HG03520 (cell line): ENCODE results near the gene LRMDA.

Experiments used
- ATAC-seq: cut with Tn5 transposase; IDR thresholded peaks from one replicate; pipeline ENCODE4 v1.9.1; 2021; ENCODE audit warnings: mild to moderate bottlenecking, moderate library complexity; ENCODE audit not compliant: unreplicated experiment

Gene LRMDA

DNA sequence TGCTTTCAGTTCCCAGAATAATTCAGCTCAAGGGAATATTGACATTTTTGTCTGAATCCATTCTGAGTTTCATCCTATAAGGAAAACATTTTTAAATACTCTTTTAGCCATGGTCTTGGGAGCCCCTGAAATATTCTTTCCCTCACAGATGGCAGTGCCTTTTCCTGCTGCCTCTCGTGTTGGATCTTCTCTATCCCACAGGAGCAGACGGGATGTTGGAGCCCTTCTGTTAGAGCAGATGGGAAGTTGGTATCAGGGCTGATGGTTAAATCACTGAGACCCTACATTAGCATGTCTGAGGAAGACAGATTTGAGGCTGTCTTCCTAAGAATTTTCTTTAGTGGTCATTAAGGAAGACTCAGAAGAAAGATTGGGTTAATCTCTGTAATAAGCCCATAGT is 737.8 kb downstream of the LRMDA start:
- no peak for ATAC-seq

DNA sequence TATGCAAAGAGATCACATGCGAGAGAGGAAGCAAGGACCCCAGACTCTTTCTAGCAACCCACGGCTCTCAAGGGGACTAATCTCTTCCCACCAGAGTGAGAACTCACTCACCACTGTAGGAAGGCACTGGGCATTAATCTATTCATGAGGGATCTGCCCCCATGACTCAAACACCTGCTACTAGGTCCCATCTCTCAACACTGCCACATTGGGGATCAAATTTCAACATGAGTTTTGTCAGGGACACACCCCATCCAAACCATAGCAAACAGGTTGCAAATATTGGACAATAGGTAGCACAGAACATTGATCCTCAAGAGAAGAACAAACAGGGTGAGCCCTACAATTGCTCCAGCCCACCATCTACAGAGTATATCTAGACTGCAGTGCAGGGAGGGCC is 740.6 kb downstream of the LRMDA start:
- no peak for ATAC-seq

DNA sequence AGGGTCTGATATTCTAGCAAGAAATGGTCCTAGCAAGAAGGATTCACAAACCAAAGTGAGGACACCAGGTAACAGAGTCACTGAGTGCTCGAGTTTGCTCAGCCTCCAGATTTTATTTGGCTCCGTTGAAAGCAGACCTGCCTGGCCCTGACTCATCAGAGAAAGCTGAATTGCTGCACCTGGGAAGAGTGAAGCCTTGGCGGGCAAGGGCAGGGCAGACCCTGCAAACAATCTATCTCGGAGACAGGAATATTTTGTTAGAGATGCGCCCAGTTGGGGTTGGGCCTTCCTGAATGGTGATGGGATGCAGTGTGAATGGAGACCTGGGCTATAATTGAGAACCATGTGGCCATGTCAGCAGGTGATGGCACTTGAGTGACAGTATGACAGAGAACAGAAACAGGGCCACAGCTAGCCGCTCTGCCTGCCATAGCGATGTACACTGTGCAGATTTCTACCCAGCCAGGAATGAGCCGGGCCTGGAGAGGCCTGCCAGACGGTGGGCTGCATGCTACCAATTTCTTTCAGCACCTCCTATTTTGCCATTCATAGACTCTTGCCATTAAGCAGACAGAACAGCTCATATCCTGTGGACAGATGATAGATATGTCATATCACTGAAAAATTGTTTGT is 744.2 kb downstream of the LRMDA start:
- ATAC-seq: no peak

DNA sequence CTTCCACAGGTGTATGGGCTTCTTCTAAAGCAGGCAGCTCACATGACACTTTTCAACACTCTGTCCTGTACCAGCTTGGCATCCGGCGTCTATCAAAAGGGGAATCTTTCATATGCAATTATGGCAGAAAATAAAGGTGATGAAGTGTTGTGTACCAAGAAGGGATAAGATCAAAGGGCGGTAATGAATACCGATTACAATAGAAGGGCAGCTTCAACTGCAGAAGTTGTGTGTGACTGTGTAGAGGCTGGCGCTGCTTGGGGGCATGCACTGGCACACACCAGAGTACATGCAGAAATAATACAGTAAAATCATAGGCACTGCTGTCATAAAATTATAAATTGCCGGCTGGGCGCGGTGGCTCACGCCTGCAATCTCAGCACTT is 744.7 kb downstream of the LRMDA start:
- ATAC-seq: no peak

DNA sequence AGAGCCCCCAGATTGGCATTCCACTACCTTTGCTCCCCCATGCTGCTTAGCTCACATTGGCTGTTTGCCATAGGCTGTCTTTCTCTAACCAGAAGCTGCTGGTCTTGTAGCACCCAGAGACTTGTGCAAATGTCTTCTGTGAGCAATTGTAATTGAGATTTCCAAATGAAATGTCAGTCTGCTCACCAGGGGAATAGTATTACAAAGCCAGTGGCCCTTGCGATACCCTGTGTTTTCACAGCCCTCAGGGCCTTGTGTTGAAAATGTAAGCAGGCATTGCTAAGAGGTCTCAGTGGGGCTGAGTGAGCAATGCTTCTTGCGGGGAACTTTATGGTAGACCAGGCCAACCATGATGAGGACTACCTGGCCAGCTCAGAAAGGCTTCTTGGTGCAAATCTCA is 746.5 kb downstream of the LRMDA start:
- ATAC-seq: no peak

DNA sequence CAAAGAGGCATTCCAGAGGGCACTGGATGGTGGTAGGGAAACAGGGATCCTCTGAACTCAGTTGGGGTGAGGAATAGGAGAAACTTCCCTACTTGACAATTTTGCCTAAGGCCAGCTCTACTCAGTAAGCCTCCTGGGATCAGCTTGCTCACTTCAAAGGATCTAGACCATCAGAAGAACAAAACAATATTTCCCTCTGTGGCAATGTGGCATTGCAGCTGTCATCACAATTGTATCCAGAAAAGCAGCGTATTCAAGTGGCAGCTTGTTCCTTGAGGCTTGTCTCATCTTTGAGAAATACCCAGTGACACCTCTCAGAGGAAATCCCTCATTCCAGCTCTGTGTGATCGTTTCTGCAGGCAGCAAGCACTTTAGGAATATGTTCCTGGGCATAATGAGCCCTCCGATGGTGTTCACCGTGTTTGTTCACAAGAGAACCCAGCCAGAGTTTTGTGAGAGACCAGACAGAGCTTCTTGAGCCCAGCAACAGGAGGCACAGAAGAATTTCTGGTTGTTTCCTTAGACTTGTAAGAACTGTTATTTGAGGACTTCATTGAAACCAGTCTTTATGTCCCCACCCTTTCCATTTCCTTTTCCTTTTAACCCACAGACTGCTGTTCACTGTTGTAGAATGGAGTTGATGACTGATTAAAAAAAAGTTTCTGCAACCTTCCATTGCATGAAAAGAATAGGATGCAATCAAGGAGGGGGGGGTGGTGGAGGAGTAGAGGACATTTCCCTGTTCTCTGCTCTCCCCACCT is 747.3 kb downstream of the LRMDA start:
- no peak for ATAC-seq

DNA sequence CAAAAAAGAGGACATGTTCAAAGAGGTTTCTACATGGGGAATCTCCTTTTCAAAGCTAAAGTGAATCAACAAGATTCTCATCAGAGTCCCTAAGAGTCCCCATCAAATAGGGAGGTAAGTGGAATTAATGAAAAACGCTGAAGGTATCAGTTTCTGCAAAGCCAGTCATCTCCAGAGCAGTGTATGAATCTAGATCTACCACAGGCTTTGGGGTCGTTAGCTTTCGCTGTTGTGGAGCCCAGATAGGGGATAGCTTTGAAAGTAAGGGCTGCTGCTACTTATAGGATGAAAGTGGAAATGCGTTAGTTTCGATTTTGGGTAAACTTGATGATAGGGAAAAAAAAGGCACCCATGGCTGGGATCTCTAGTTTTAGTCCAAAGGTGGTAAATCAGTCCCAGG is 748.4 kb downstream of the LRMDA start:
- no peak for ATAC-seq

DNA sequence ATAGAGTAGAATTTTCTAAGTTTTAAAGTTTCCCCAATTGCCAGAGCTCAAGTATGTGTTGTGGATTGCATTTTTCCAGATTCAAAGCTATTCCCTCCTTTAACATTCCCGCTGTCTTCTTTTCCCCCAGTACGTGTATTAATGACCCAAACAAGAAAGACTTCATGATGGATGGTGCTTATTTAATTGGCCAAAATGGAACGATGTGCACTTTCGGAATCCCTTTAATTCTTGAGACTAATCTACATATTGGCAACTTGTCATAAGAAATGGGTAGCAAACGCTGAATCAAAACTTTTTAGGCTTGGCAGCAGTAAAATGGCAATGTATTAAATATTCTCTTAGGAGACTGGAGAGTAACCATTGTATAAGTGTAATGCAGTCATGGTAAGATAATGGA is 753.2 kb downstream of the LRMDA start:
- no peak for ATAC-seq

DNA sequence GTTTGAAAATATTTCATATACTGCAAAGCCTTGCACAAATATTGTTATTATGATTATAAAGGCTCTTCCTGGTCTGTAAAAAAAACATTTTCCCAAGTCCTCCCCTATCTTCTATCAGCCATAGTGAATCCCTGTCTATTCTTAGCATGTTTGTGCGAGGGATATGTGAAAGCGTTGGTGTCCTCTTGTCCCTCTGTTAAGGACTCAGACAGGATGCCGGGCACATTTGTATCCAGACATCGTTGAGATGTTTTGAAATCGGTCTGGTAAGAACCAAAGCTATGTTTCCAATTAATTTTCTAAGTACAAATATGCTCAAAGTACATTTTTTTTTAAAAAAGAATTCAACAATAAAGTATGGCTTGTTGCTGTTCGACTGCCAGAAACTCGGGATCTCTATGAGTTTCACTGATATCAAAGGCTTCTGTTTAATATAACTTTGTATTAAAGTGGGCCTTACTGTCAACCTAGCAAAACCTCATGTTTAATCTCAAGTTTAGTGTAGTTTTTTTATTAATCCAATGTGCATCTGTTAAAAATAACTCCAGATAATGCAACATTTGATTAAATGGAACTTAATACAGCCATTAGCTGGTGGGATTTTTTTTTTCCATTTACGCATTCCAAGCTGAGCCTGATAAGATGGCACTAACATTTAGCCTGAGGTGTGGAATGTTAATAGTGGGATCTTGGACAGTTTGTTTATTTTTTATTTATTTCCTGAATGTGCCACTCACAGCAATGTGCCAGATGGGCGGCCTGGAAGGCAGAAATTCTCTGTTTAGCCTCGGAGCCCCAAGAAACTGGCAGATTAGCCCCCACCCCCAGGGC is 754.3 kb downstream of the LRMDA start:
- no peak for ATAC-seq

DNA sequence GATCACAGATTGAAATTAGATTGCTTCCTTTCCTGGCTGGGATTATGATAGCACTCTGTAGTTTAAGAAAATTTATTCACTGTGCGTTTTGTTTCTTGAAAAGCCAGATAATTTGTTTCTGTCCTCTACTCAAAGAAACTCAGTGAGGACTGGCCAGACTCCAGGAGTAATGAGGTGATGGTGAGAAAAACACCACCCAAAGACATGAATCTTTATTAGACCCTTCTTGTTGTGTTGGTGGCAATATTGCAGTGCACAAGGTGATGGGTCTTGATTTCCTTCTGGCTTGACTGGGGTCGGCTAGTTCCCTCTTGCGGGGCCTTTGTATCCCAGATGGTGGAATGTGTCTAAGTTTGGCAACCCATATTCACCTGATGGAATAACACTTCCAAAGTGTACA is 756.8 kb downstream of the LRMDA start:
- no peak for ATAC-seq

DNA sequence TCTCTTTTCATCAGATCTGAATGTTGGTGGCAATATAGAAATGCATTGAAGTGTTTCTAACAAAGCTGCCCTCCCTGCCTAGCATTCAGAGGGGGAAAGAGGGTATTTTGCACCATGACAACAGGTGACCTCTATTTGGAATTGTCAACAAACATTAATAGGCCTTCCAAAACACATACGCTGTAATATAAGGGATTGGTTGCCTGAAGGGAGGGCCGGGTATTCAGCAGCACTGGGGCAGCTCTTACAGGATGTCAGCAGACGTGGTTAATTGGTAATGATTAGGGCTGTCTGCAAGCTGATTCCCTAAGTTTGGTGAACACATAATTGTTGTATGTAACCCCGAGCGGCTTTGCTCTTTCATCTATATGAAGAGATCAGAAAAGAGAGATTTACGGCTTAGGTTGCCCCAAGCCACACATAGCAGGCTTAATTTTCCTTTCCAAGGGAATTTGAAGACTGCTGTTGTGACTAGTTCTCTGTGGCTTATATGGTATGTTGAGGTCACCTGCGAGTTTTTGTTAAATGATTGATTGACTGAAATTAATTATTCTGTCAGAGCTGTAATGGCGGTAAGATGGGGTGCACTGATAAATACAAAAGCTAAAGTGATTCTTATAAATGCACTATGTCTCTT is 759.3 kb downstream of the LRMDA start:
- ATAC-seq: no peak

DNA sequence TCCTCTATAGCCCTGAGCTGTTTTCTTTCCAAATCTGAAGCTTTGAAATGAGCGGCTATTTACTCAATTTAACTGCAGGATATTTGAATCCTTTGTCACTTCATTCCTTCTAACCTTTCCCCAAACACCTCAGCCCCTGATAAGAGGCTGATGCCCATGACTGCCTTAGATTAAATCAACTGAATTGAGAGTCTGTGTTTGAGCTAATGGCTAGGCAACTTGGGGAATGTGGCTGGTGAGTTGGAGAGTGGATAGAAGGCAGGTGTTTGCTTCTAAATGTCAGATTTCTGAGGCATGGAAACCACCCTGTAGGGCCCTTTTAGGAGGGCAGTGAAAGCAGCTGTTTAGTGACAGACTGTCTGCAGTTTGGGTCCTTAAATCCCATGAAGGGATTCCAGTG is 759.9 kb downstream of the LRMDA start:
- no peak for ATAC-seq

DNA sequence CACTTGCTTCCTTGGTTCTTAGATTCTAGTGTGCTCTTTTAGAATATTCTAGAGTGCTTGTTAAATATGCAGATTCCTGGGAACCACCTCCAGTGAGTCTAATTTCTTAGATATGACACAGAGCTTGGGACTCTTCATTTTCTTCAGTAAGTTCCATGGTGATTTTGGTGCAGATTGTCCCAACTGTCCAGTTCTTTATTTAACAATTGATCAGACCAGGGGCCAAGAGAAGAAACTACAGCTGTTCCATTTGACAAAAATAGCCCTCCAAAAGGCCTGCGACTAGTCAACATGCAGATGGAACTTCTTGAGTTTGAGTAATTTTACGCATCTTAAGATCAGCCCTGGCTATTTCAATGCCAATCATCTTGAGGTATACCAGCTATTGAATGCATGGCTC is 760.7 kb downstream of the LRMDA start:
- ATAC-seq: no peak

DNA sequence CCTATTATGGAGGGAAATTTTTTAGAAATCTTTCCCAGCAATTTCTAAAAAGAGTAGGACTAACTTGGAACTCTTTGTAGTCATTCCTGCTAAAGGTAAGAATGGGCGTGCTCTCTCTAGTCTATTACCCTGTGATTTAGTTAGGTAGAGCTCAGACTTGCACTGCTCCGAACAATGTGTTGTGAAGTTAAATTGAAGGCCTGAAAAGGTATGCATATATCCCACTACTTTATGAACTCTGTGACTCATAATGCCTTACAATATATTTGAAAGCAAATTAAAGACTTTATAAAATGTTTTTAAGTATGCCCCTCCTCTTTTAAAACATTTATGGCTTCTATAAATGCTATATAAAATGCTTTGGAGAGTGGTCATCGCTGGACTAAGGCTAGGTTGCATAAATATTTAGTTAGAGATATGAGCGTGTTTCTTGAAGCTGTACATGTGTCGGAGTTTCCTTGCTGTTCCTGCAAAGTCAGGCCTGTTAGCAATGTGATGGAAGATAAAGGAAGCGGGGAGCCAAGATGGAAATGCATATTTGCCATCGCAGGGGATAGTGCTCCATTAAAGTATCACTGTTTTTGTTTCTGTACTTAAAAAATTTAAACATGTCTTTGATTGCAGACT is 761.4 kb downstream of the LRMDA start:
- ATAC-seq: no peak

DNA sequence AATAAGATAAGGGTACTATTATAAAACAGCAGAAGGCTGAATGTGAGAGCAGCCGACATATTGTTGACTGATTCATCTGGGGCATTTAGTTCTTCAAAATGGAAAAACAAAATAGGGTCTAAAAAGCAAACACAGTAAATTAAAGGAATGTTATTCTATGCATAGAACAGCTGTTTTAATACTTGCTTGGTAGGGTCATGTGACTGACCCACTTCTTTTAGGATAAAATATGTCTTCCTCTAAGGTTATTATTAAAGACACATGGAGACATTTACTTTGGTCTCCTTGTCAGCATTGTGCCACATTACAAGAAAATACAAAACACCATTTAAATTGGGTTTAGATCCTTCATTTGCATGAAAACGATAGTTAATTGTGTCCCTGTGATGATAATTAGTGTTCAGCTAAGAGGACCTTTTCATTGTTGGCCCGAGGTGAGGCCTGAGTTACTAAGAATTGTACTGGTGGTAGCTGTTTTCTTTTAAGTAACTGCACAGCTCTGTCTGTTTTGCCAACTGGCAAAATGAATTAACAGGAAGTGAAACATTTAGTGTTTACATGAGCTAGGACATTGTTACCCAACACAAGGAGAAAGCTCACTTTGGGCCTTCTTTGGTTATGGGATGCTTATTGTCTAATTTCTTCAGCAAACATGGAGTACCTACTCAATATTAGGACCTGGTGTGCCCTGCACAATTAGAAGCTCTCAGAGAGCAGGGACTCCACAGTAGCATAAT is 764.4 kb downstream of the LRMDA start:
- no peak for ATAC-seq

DNA sequence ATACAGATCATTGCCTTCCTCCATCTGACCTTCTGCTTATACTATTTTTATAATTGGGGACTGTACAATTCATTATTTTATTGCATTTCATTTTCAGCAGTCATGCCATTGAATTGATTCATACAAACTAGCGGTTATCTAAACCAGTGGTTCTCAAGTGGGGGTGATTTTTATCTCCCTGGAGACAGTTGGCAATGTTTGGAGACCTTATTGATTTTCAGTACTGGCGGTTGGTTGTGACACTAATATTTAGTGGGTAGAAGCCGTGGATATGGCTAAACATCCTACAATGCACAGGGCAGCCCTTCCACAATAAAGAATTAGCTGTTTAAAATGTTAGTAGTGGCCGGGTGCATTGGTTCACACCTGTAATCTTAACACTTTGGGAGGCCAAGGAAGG is 765.9 kb downstream of the LRMDA start:
- no peak for ATAC-seq

DNA sequence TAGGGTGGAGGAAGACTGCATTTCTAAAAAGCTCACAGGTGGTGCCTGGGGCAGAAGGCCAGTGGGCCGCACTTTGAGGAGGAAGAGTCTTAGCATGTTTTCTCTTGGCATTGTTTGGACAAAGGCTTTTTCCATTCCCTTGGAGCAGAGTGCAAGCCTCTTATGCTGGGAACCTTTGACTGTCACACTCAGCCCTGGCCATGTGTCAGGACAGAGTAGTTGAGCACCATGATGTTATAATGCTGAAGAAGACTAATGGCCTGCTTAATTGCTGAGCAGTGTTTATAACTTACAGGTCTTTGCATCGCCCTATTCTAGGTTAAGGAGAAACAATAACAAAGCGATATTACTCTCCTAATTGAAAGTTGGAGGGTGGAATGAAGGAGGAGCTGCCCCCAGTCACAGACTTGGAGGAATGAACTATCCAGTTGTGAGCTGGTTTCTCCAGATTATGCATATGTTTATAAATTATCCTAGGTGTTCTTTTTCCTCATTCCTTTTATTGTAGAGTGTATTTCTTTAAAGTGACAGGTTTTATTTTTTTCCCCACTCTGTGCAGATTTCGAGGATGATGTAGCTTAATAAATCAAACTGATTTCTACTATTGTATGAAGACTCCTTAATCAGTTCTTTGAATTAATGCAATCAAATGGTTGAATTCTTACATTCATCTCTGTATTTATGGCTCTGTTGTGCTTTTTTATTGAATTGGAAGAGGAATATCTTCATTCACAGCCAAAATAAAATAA is 767.0 kb downstream of the LRMDA start:
- no peak for ATAC-seq

DNA sequence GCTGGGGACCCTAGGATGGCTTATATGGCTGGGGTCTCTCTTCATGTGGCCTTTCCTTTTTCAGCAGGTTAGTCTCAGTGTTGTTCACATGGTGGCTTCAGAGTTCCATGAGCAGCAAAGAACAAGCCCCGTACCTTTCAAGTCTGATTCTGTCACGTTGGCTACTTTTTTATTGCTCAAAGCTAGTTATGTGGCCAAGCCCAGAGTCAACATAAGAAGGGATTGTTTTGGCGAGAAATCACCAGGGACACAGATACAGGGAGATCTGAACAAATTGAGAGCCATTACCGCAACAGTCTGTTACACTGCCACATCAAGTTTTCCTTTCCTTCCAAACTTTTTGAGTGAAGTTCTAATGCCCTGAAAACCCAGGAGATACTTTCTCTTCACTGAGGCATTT is 770.5 kb downstream of the LRMDA start:
- no peak for ATAC-seq

DNA sequence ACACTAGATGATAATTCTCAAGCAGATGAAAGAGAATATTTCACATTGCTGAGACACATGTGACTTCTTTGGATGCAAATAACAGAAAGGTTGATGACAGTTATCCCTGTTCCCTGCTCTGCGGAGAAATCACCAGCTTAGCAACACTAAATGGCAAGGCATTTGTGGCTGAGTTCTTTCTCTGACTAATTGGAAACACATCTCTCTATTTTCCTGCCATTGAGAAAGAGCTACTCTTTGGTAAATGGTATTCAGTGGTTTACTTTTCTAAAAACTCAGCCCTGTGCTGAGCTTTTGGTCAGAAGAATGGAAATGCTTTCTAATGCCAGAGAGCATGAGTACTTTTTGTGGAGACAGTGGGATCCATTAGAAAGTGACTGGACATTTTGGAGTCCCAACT is 771.4 kb downstream of the LRMDA start:
- ATAC-seq: no peak

DNA sequence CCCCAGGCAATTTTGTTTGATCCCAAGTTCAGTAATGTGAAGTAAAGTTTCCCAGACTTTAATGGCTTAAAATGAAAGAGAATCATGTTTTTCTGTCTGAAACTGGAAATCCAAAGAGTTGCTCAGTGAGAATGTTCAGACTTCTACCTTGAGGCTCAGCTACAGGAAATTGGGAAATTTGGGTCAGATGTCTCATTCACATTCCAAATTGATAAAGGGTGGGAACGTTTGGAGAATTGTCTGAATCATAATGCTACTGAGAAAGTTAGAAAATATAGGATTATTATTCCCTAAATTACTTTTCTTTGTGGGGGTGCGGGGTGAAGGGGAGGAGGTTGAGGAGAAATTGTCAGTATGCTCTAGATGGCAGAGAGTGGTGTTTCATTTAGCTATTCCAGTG is 773.9 kb downstream of the LRMDA start:
- no peak for ATAC-seq
